HepG2 (cell line): ENCODE data around the gene B3GNT9. TPM values are rescaled to one million over a fixed set of nuclear protein-coding genes. Genes with fewer than 3 reads are reported as not detected.

Experiments used
- BCL6 ChIP-seq: IDR thresholded peaks from 2 replicates; pipeline ENCODE4 v1.6.1; 2016; ENCODE audit warnings: missing genetic modification reagents, missing compliant biosample characterization
- CREM ChIP-seq, 2 experiments: sonication (generic) in 1 of 2; formaldehyde crosslinking in 1 of 2; IDR thresholded peaks; 2 replicates each; pipeline versions ENCODE4 v1.4.0 to v1.6.1; 2016 to 2020; ENCODE audit warnings: antibody characterized with exemption in 1 of 2, mild to moderate bottlenecking in 1 of 2, missing genetic modification reagents in 1 of 2
- EED ChIP-seq: sonication (generic); formaldehyde crosslinking; IDR thresholded peaks from 2 replicates; pipeline ENCODE4 v1.5.0; 2020; ENCODE audit warnings: mild to moderate bottlenecking, missing genetic modification reagents
- ETS1 ChIP-seq: sonication (generic); formaldehyde crosslinking; IDR thresholded peaks from 2 replicates; pipeline ENCODE4 v1.4.0; 2020; ENCODE audit warnings: missing genetic modification reagents
- FOSL1 ChIP-seq: sonication (generic); formaldehyde crosslinking; IDR thresholded peaks from 2 replicates; pipeline ENCODE4 v1.9.0; 2021; ENCODE audit warnings: missing genetic modification reagents, borderline replicate concordance
- HNRNPK ChIP-seq: fragments of 200-400 bp; formaldehyde crosslinking; IDR thresholded peaks from 2 replicates; pipeline ENCODE4 v1.6.1; 2018; ENCODE audit warnings: low read length, low read depth, moderate library complexity, mild to moderate bottlenecking; ENCODE audit not compliant: poor library complexity, severe bottlenecking
- KDM5B ChIP-seq: sonication (generic); formaldehyde crosslinking; IDR thresholded peaks from 2 replicates; pipeline ENCODE4 v1.4.0; 2020; ENCODE audit warnings: missing genetic modification reagents, mild to moderate bottlenecking, borderline replicate concordance
- MLXIP ChIP-seq: sonication (generic); formaldehyde crosslinking; IDR thresholded peaks from 2 replicates; pipeline ENCODE4 v1.9.0; 2021; ENCODE audit warnings: missing genetic modification reagents, borderline replicate concordance
- MTF1 ChIP-seq: sonication (generic); formaldehyde crosslinking; IDR thresholded peaks from 2 replicates; pipeline ENCODE4 v1.5.0; 2020; ENCODE audit warnings: missing genetic modification reagents
- NFE2 ChIP-seq: sonication (generic); formaldehyde crosslinking; IDR thresholded peaks from 2 replicates; pipeline ENCODE4 v1.4.0; 2020; ENCODE audit warnings: missing genetic modification reagents
- SKIL ChIP-seq: sonication (generic); formaldehyde crosslinking; IDR thresholded peaks from 2 replicates; pipeline ENCODE4 v1.8.0; 2022; ENCODE audit warnings: missing genetic modification reagents, mild to moderate bottlenecking, moderate library complexity, borderline replicate concordance
- SOX5 ChIP-seq: IDR thresholded peaks from 2 replicates; pipeline ENCODE4 v1.6.1; 2016; ENCODE audit warnings: borderline replicate concordance
- STAT5B ChIP-seq: sonication (generic); formaldehyde crosslinking; IDR thresholded peaks from 2 replicates; pipeline ENCODE4 v1.4.0; 2020; ENCODE audit warnings: missing genetic modification reagents
- THAP11 ChIP-seq: IDR thresholded peaks from 2 replicates; pipeline ENCODE4 v1.6.1; 2016; ENCODE audit warnings: missing biosample characterization, missing genetic modification reagents
- TP53 ChIP-seq: sonication (generic); formaldehyde crosslinking; conservative IDR thresholded peaks from 2 replicates; pipeline ENCODE4 v1.4.0; 2020; ENCODE audit warnings: missing genetic modification reagents
- ZBTB7B ChIP-seq: sonication (generic); formaldehyde crosslinking; IDR thresholded peaks from 2 replicates; pipeline ENCODE4 v1.4.0; 2020; ENCODE audit warnings: missing genetic modification reagents
- ZFP36 ChIP-seq: fragments of 150-350 bp; IDR thresholded peaks from 2 replicates; pipeline ENCODE4 v1.6.1; 2018; ENCODE audit warnings: borderline replicate concordance, low read length, low read depth; ENCODE audit not compliant: partially characterized antibody
- ZFX ChIP-seq: sonication (generic); formaldehyde crosslinking; IDR thresholded peaks from 2 replicates; pipeline ENCODE4 v1.4.0; 2020; ENCODE audit warnings: mild to moderate bottlenecking, low read depth, missing genetic modification reagents, moderate library complexity
- ZNF20 ChIP-seq: sonication (generic); formaldehyde crosslinking; IDR thresholded peaks from 2 replicates; pipeline ENCODE4 v1.4.0; 2020; ENCODE audit warnings: mild to moderate bottlenecking, moderate library complexity, missing genetic modification reagents
- ZNF432 ChIP-seq: sonication (generic); formaldehyde crosslinking; IDR thresholded peaks from 2 replicates; pipeline ENCODE4 v1.5.0; 2020; ENCODE audit warnings: missing genetic modification reagents, mild to moderate bottlenecking, borderline replicate concordance
- ZNF569 ChIP-seq: sonication (generic); formaldehyde crosslinking; IDR thresholded peaks from 2 replicates; pipeline ENCODE4 v1.5.0; 2020; ENCODE audit warnings: mild to moderate bottlenecking, missing genetic modification reagents, moderate library complexity, borderline replicate concordance
- ZUFSP ChIP-seq: sonication (generic); formaldehyde crosslinking; IDR thresholded peaks from 2 replicates; pipeline ENCODE4 v1.9.0; 2021; ENCODE audit warnings: missing genetic modification reagents, mild to moderate bottlenecking, borderline replicate concordance
- polyA plus RNA-seq, 8 experiments: library from polyadenylated mRNA; depleted of rRNA in 3 of 8; stranded (reverse) in 7 of 8; unstranded in 1 of 8; fragments of >200 nt; fragmentation: Illumina TruSeq in 4 of 8; extraction: Trizol in 4 of 8; gene quantifications; 2 replicates each; pipeline versions ENCODE4 v1.2.1 to v1.2.3, GENCODE V29; 2011 to 2016; ENCODE audit warnings: low read depth in 4 of 8, missing spikeins in 1 of 8, mixed read lengths in 1 of 8; ENCODE audit not compliant: insufficient read depth in 1 of 8
- total RNA-seq, 5 experiments: library from RNA; depleted of rRNA; stranded (reverse); fragments of >200 nt; fragmentation: Illumina TruSeq; extraction: Trizol; gene quantifications; 2 replicates each; pipeline ENCODE4 v1.2.3, GENCODE V29; 2016; ENCODE audit warnings: low read depth in 1 of 5

The B3GNT9 gene
- total and polyA plus RNA-seq, 2 of the 13 experiments (the other 11 are each of a cell fraction or from before 2014, with no cell fraction given) = 1.5 to 3.1 TPM

- TF ChIP-seq ZUFSP (CRISPR knock-in tag) (no peak), STAT5B (peak; percentile 90), ZNF432 (CRISPR knock-in tag) (no peak), KDM5B (CRISPR knock-in tag) (peak; percentile 93; the same call in 1 of the 2 replicates), ETS1 (CRISPR knock-in tag) (no peak), TP53 (CRISPR knock-in tag) (no peak), ZFX (CRISPR knock-in tag) (peak; percentile 85), ZFP36 (no peak), SKIL (peak; percentile 87), BCL6 (CRISPR knock-in tag) (peak; percentile 97), ZBTB7B (CRISPR knock-in tag) (peak; percentile 56; the same call in 1 of the 2 replicates), MLXIP (CRISPR knock-in tag) (peak; percentile 99), THAP11 (peak; percentile 75), EED (CRISPR knock-in tag) (no peak; the same call in 1 of the 2 replicates), ZNF20 (CRISPR knock-in tag) (no peak), HNRNPK (peak; percentile 100), MTF1 (peak; percentile 78; the same call in 1 of the 2 replicates), CREM (IDR thresholded peaks at IDR 0.05) (no peak), CREM (CRISPR knock-in tag; IDR thresholded peaks at IDR 0.05) (no peak), FOSL1 (CRISPR knock-in tag) (no peak; the same call in 1 of the 2 replicates), SOX5 (CRISPR knock-in tag) (peak; percentile 77; the same call in 1 of the 2 replicates), ZNF569 (CRISPR knock-in tag) (no peak), NFE2 (CRISPR knock-in tag) (no peak)
Observed at GRCh38 chr16:67164599-67165061, 13.8 kb upstream of the B3GNT9 start, which contains the start of gene HSF4 (continued).
